T-helper 17 cell (primary cell): Measurements from ENCODE around the gene TLK1. TPM values are rescaled to one million over a fixed set of nuclear protein-coding genes. Genes with fewer than 3 reads are reported as not detected.

Source experiments
- ATAC-seq: fragments of 150-1000 bp; cut with Tn5 transposase; 2 replicates; pipeline ENCODE4 v1.10.0; 2021; ENCODE audit warnings: mild to moderate bottlenecking, moderate library complexity
- DNase-seq, 3 donors: peaks; one replicate each; pipeline versions ENCODE4 v3.0.0 to v3.0.0-alpha.2; 2020 to 2021
- H3K9me3 ChIP-seq: one replicate; pipeline ENCODE4 v1.7.0; 2013; ENCODE audit warnings: low read length, mild to moderate bottlenecking; ENCODE audit not compliant: control insufficient read depth, poor library complexity, severe bottlenecking
- H3K27ac Mint-ChIP-seq: one replicate; pipeline ENCODE4 v1.8.0; 2022; ENCODE audit warnings: mild to moderate bottlenecking, moderate library complexity, mixed read lengths
- H3K27me3 Mint-ChIP-seq: one replicate; pipeline ENCODE4 v1.8.0; 2022; ENCODE audit warnings: mixed read lengths
- H3K36me3 Mint-ChIP-seq: one replicate; pipeline ENCODE4 v1.8.0; 2022; ENCODE audit warnings: low read depth, mixed read lengths
- H3K4me1 Mint-ChIP-seq: one replicate; pipeline ENCODE4 v1.8.0; 2022; ENCODE audit warnings: mild to moderate bottlenecking, mixed read lengths
- H3K4me3 Mint-ChIP-seq: one replicate; pipeline ENCODE4 v1.8.0; 2022; ENCODE audit warnings: mild to moderate bottlenecking, moderate library complexity, mixed read lengths
- total RNA-seq, 4 donors: library from RNA in 2 of 4; stranded (reverse) in 2 of 4; gene quantifications; one replicate each; pipeline ENCODE4 v1.2.3 and lab custom pipeline; 2022 to 2026

TLK1 gene
- total RNA-seq, 2 donors from 2014 or later, result 147 to 193 TPM

DNA sequence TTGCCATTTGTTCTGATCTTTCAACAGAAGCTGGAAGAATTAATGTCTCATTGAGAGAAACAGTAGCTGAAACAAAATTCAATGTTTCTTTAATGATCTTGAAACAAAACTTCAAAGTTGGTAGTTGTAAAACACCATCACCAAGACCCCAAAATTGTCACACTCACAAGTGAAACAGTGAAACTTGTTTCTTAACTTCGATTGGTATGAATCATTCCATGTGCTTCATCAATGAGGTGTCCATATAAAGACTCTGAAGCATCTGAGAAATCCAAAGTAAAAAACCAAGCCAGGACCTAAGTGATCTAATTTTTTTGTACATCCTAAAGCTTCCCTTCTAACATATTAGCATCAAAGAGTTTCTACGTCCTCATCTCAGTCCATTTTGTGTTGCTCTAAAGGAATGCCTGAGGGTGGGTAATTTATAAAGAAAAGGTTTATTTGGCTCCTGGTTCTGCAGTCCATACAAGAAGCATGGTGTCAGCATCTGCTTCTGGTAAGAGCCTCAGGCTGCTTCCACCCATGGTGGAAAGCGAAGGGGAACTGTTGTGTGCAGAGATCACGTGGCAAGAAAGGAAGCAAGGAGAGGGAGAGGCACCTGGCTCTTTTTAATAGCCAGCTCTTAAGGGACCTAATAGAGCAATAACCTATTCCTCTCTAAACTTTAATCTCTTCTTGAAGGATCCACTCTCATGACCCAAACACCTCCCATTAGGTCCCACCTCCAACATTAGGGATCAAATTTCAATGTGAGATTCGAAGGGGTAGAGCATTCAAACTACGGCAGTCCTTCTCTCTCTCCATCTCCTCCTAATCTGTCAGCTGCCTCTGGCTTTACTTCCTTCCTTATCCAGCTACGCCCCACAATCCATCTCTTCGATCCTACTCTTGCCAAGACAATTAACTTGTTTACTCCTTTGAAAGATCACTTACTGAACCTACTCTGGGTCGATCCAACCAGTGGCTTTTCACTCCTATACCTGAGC, 20.7 kb upstream of the TLK1 start:
- peaks cover 4% of the 10 kb centered on the region for H3K27me3 Mint-ChIP-seq
- no peak for DNase-seq
- peaks cover 2% of the 10 kb centered on the region for H3K4me1 Mint-ChIP-seq
- peaks cover 3% of the 10 kb centered on the region for H3K36me3 Mint-ChIP-seq
- no peak for ATAC-seq
- no peaks in the 10 kb centered on the region for H3K9me3 ChIP-seq
- H3K4me3 Mint-ChIP-seq, result no peak overlapping the region
- no peak overlapping the region for H3K27ac Mint-ChIP-seq

DNA sequence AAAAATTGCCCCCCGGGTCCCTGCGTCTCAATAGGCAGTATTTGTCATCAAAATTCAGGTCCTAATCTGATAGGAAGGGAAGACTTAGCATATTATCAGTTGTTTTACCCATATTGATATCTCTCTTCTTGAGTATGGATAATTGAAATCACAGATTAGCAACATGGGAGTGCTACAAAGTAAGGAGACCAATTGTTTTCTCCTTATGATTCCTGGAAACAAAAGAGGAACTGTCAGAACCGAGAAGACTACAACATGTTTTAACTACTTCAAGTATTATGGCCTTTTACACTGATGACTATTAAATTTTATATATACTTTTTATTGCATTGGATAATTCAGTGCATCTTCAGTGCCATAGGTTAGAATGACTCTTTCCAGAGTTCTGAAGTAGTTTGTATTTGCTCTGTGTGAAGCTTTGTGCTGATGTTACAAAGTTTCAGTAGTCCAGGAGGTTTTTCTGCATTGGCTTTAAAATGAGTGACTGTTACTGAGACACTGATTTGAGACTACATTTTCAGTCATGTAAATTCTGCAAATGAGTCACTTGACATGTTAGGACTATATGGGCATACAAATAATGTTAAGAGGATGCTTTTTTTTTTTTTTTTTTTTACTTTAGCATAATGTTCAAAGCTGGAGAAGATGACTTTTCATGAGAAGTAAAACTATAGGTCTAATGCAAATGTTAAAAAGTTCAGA, 19.7 kb upstream of the TLK1 start:
- H3K27ac Mint-ChIP-seq, result no peak overlapping the region
- peaks cover 2% of the 10 kb centered on the region for H3K27me3 Mint-ChIP-seq
- DNase-seq, result no peak
- ATAC-seq, result no peak
- peaks cover 3% of the 10 kb centered on the region for H3K36me3 Mint-ChIP-seq
- H3K4me3 Mint-ChIP-seq, result no peak overlapping the region
- peaks cover 2% of the 10 kb centered on the region for H3K4me1 Mint-ChIP-seq
- no peaks in the 10 kb centered on the region for H3K9me3 ChIP-seq

DNA sequence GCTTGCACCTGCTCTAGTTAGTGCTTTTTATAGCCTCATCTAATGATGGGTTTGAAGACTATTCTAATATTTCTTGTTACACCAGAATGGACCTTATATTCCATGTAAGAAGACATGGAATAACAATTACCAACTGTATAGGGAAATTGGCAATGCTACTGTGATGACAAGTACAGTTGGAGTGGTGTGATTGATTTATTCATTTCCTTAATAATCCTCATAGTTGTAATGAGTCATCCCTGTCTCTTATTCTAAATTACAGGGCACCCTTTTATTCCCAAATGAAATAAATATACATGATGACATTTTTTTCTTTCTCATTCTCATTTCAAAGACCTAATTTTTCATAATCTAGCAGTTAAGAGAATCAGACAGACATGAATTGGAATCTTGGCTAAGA, 18.3 kb upstream of the TLK1 start:
- H3K36me3 Mint-ChIP-seq, result peaks cover 3% of the 10 kb centered on the region
- no peak for ATAC-seq
- no peaks in the 10 kb centered on the region for H3K27me3 Mint-ChIP-seq
- no peak overlapping the region for H3K27ac Mint-ChIP-seq
- H3K4me1 Mint-ChIP-seq, result peaks cover 2% of the 10 kb centered on the region
- no peak overlapping the region for H3K4me3 Mint-ChIP-seq
- DNase-seq, result no peak
- no peaks in the 10 kb centered on the region for H3K9me3 ChIP-seq

DNA sequence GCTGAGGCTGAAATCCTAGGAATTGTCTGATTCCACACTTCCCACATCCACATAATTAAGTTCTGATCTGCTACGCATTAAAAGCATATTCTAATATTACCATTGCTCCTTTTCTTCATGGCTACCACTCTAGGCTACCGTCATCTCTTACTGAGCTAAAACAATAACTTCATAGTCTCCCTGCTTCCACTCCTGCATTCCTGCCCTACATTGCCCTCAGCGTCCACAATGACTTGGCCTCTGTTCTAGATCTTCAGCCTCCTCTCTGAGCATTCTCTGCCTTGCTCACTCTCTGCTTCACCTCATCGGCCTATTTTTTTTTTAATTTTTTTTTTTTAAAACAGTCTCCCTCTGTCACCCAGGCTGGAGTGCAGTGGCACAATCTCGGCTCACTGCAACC, 15.8 kb upstream of the TLK1 start:
- no peak overlapping the region for H3K27ac Mint-ChIP-seq
- H3K4me1 Mint-ChIP-seq, result peaks cover 2% of the 10 kb centered on the region
- no peak for ATAC-seq

GRCh38 chr2:171174075-171174474, 13.4 kb upstream of the TLK1 start:
- Mint-ChIP-seq H3K27me3 (no peaks in the 10 kb centered on the region), H3K4me1 (peaks cover 2% of the 10 kb centered on the region), H3K27ac (no peak overlapping the region), H3K36me3 (peaks cover 2% of the 10 kb centered on the region), H3K4me3 (no peak overlapping the region)
- no peaks in the 10 kb centered on the region for H3K9me3 ChIP-seq
- no peak for ATAC-seq
- DNase-seq, result no peak

More for the DNA sequence above, 15.8 kb upstream of the TLK1 start:
- H3K9me3 ChIP-seq, result no peaks in the 10 kb centered on the region
- Mint-ChIP-seq H3K27me3 (no peaks in the 10 kb centered on the region), H3K36me3 (peaks cover 2% of the 10 kb centered on the region), H3K4me3 (no peak overlapping the region)
- DNase-seq, result no peak

DNA sequence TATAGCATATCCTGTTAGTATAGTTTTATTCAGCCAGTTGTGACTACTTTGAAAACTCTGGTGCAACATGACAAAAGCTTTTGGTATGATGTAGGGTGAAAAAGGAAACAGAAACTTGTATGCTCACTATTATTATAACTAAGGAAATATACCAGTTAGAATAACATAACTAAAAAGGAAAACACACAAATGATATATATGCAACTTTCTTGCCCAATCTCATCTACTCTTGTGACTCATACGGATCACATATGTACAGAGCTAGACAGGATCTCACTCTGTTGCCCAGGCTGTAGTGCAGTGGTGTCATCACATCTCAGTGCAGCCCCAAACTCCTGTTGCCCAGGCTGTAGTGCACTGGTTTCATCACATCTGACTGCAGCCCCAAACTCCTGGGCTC, 12.4 kb upstream of the TLK1 start:
- no peaks in the 10 kb centered on the region for H3K9me3 ChIP-seq
- DNase-seq (no peak), ATAC-seq (no peak)
- Mint-ChIP-seq H3K27ac (no peak overlapping the region), H3K27me3 (no peaks in the 10 kb centered on the region), H3K4me1 (peaks cover 2% of the 10 kb centered on the region), H3K4me3 (no peak overlapping the region), H3K36me3 (peaks cover 2% of the 10 kb centered on the region)

DNA sequence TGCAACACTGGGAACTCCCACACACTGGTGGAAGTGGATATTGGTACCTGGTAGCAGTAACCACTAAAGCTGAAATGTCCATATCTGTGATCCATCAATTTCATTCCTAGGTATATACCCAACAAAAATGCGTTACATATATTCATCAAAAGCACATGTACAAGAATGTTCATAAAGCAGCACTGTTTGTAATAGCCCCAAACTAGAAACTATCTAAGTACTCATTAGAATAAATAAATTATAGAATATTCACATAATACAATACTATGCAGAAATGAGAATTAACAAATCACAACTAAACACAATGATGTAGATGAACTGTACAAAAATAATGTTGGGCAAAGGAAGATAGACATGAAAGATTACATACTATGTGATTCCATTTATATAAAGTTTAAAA, 11.1 kb upstream of the TLK1 start:
- H3K36me3 Mint-ChIP-seq, result no peaks in the 10 kb centered on the region
- no peak overlapping the region for H3K27ac Mint-ChIP-seq
- H3K9me3 ChIP-seq, result no peaks in the 10 kb centered on the region
- H3K27me3 Mint-ChIP-seq, result no peaks in the 10 kb centered on the region
- DNase-seq (no peak), ATAC-seq (no peak)
- H3K4me3 Mint-ChIP-seq, result no peak overlapping the region
- peaks cover 2% of the 10 kb centered on the region for H3K4me1 Mint-ChIP-seq

DNA sequence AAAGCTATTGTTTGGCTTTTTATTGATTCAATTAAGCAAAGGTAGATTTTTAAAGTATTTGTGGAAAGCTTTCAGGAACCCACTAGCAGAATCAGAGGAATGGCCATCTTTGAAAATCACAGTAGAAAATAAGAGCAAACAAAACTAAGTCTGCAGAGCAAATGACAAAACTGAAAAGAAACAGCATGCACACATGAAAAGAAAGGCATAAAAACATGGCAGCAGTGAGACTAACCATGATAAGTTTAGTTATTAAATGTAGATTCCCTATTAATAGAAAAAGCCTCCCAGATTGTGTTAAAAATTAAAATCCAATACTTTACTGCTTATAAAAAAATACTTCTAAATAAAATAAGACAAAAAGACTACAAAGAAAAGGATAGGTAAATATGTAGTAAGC, 9.1 kb upstream of the TLK1 start:
- Mint-ChIP-seq H3K36me3 (no peaks in the 10 kb centered on the region), H3K4me3 (no peak overlapping the region)

DNA sequence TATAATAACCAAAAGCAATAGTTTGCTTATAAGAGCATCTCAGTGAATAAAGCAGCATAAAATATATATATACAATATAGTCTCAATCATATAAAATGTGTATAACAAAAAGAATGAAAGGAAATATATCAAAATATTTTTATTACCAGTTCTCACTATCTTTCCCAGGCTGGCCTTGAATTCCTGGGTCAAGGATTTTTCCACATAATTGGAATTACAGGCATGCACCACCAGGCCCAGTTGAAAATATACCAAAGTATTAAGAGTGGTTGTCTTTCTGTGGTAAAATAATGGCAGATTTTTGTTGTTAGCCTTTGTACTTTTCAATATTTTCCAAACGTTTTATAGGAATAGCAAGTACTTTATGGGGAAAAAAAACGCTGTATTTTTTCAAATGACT, 8.6 kb upstream of the TLK1 start:
- DNase-seq, result no peak
- no peak for ATAC-seq
- H3K4me1 Mint-ChIP-seq, result peaks cover 6% of the 10 kb centered on the region
- no peaks in the 10 kb centered on the region for H3K36me3 Mint-ChIP-seq
- no peaks in the 10 kb centered on the region for H3K27me3 Mint-ChIP-seq
- no peaks in the 10 kb centered on the region for H3K9me3 ChIP-seq
- H3K4me3 Mint-ChIP-seq, result no peak overlapping the region
- H3K27ac Mint-ChIP-seq, result no peak overlapping the region

More for the DNA sequence above, 9.1 kb upstream of the TLK1 start:
- Mint-ChIP-seq H3K27ac (no peak overlapping the region), H3K4me1 (peaks cover 4% of the 10 kb centered on the region), H3K27me3 (no peaks in the 10 kb centered on the region)
- ATAC-seq, result no peak
- no peak for DNase-seq
- H3K9me3 ChIP-seq, result no peaks in the 10 kb centered on the region

GRCh38 chr2:171167352-171167997, 6.8 kb upstream of the TLK1 start:
- Mint-ChIP-seq H3K27me3 (no peaks in the 10 kb centered on the region), H3K27ac (no peak overlapping the region), H3K36me3 (no peaks in the 10 kb centered on the region), H3K4me1 (peaks cover 25% of the 10 kb centered on the region), H3K4me3 (no peak overlapping the region)
- no peak for ATAC-seq
- H3K9me3 ChIP-seq, result no peaks in the 10 kb centered on the region
- no peak for DNase-seq

DNA sequence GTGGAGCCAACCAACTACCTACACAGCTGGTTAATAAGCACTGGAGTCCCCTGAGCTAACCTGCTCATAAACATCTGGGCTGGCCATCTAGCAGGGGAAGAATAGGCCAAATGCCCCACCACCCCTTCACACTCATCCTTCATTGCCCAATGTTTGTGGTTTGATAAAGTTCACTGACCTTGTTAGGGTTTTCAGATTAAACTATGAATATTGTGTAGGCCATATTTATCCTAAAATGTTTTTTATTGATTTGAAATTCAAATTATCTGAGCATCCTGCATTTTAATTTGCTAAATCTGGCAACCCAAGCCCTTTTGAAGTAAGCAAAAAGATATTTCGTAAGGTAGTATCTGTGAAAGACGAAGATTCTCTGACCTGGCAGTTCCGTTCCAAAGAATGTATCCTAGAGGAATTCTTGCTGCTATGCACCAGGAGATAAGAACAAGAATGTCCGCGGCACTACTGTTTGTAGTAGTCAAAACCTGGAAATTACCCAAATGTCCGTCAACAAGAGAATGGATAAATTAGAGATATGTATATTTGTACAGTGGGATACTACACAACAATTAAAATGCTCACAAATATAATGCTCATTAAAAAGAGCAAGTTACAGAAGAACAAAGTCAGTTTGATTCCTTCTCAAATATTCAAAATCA, 5.8 kb upstream of the TLK1 start:
- H3K4me3 Mint-ChIP-seq, result no peak overlapping the region
- no peak overlapping the region for H3K27ac Mint-ChIP-seq
- ATAC-seq, result no peak
- peaks cover 31% of the 10 kb centered on the region for H3K4me1 Mint-ChIP-seq
- no peak for DNase-seq
- no peaks in the 10 kb centered on the region for H3K36me3 Mint-ChIP-seq
- no peaks in the 10 kb centered on the region for H3K9me3 ChIP-seq
- H3K27me3 Mint-ChIP-seq, result no peaks in the 10 kb centered on the region

- H3K4me1 Mint-ChIP-seq, result peaks cover 35% of the 10 kb centered on the region
- no peak for ATAC-seq
- DNase-seq, result no peak
- H3K27ac Mint-ChIP-seq, result no peak overlapping the region
- no peaks in the 10 kb centered on the region for H3K36me3 Mint-ChIP-seq
- H3K27me3 Mint-ChIP-seq, result no peaks in the 10 kb centered on the region
- H3K9me3 ChIP-seq, result no peaks in the 10 kb centered on the region
- no peak overlapping the region for H3K4me3 Mint-ChIP-seq
These were observed 5.3 kb upstream of the TLK1 start for GRCh38 chr2:171165967-171166327.

DNA sequence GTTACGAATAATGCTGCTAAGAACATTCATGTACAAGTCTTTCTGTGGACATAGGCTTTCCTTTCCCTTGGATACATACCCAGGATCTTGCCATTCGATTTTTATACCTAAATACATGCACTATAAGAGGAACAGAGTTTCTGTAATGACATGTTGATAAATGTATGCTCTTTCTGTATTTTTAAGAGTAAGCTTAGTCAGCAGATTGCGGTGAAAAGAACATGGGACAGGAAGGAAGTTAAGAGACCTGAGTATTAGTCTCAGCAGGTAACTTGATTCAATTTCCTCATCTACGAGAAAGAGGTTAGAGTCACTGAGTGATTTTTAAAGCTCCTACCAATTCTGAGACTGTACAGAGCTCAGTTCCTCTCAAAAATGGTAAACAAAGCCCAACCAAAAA, 2.6 kb upstream of the TLK1 start:
- Mint-ChIP-seq H3K27me3 (no peaks in the 10 kb centered on the region), H3K4me3 (peak overlapping the region; percentile 74), H3K27ac (peak overlapping the region; percentile 98), H3K36me3 (peaks cover 5% of the 10 kb centered on the region), H3K4me1 (peaks cover 46% of the 10 kb centered on the region)
- ATAC-seq (no peak), DNase-seq (no peak)
- H3K9me3 ChIP-seq, result no peaks in the 10 kb centered on the region
